Measurements from ENCODE around the gene CDH23. TPM values are rescaled to one million over a fixed set of nuclear protein-coding genes. Genes with fewer than 3 reads are reported as not detected.
A peak's percentile ranks its signal among the peaks of the same experiment; 100 is the strongest.

Gene CDH23
- total and polyA plus RNA-seq, 12 donors: 1.7 to 20.2 (median 7.8) TPM

DNA sequence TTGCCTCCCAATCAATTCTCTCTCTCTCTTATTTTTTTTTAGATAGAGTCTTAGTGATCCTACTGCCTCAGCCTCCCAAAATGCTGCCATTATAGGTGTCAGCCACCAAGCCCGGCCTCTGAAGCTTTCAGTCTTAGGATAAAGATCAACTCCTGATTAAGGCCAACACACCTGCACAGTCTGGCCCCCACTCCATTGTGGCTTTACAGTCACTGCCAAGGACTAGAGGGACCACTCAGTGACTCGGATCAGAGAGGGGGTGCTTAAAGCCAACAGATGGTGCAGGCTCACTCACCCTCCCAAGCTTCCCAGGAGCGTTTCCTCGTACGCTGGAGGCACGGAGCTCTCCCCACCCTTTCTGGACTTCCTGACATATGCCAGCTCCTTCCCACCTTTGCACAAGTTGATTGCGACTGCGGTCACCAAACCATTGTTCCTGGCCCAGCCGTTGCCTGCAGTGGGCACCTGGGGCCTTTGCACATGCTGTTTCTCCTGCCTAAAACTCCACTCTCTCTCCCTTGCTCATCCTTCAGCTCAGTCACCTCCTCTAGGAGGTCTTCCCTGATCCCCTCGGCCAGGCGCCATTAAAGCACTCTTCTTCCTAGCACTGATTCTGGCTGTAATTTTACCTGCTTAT, 1.7 kb upstream of the CDH23 start:
- DNase-seq: peak in 1 of 7 donors; percentile 34
- peaks cover 9 to 13% of the 10 kb centered on the region in 2 donors for H3K4me1 ChIP-seq (replicated peaks in 1 of 2)
- H3K4me3 ChIP-seq: no peak overlapping the region
- H3K36me3 ChIP-seq (replicated peaks in 1 of 2): no peaks in the 10 kb centered on the region
- no peak overlapping the region for H3K27ac ChIP-seq
- no peak for TF ChIP-seq POLR2A (IDR thresholded peaks at IDR 0.05)
- H3K9me3 ChIP-seq (replicated peaks in 1 of 3): no peaks in the 10 kb centered on the region
- intact Hi-C loops (cut with DNase I): loop anchor here (5.0 to 10.0 kb wide), 3 partner anchors 177 to 420 kb away; no protein-coding TSS in a partner anchor
- H3K27me3 ChIP-seq: peaks cover 25% of the 10 kb centered on the region
- 91 to 95% (median 93%) methylated on average over 11 of the region's 11 CpGs for WGBS, 4 donors

DNA sequence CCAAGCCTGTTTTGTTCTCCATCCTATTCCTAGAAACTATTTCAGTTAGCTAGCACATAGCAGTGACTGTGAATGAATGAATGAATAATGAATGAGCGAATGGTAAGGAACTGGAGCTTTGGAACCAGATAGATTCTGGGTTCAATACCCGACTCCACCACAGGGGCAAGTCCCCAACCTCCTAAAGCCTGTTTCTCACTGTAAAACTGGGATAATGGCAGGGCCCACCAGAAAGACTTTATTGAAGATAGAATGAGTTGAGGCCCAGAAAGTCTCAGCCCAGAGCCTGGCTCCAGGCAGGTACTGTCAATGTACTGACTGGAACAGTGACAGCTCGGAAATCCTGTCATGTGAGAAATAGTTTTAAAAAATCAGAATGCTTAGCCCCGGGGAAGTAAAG, 1.1 kb upstream of the CDH23 start:
- WGBS, 4 donors: 86 to 96% (median 92%) methylated on average over 4 of the region's 4 CpGs
- Histone ChIP-seq H3K27ac (no peak overlapping the region), H3K4me1 (replicated peaks in 1 of 2) (peaks cover 9 to 13% of the 10 kb centered on the region in 2 donors)

DNA sequence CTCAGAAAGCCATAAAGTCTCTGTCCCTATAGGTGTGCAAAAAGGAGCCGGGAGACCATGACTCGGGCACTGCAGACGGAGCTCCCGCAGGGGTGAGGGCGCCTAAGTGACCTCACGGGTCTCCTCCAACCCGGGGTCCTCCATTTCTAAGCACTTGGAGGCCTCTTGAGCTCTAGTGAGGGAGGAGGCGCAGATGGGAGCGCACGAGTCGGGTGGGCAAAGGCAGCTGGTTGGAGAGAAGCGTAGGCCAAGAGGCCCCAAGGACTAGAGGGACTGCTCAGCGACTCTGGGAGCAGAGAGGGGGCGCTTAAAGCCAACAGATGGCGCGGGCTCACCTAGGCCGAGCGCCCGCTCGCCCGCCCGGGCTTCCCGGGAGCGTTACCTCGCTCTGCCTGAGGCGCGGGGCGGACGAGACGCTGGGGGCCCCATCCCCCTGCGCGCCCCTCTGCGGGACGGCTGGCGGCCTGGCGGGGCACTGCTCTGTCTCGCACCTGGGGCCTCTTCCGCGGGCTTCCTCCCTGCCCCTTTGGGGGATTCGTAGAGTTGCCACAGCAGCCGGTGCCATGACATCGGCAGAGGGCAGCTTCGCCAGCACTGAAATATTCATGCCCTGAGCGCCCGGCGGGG, 523 bp upstream of the CDH23 start:
- WGBS, 4 donors: 21 to 70% (median 45%) methylated on average over 12 to 46 of the region's 46 CpGs
- Histone ChIP-seq H3K4me1 (replicated peaks in 1 of 2) (peaks cover 9 to 13% of the 10 kb centered on the region in 2 donors), H3K9me3 (replicated peaks in 1 of 3) (no peaks in the 10 kb centered on the region), H3K27ac (peak overlapping the region in 1 of 5 donors; percentile 45), H3K36me3 (replicated peaks in 1 of 2) (no peaks in the 10 kb centered on the region), H3K27me3 (peaks cover 25% of the 10 kb centered on the region), H3K4me3 (peak overlapping the region in 1 of 4 donors; percentile 65)
- peak in 4 of 7 donors; percentile 26 to 66 (median 38) for DNase-seq
- TF ChIP-seq POLR2A (IDR thresholded peaks at IDR 0.05): no peak
- TF ChIP-seq, protein P1, sequence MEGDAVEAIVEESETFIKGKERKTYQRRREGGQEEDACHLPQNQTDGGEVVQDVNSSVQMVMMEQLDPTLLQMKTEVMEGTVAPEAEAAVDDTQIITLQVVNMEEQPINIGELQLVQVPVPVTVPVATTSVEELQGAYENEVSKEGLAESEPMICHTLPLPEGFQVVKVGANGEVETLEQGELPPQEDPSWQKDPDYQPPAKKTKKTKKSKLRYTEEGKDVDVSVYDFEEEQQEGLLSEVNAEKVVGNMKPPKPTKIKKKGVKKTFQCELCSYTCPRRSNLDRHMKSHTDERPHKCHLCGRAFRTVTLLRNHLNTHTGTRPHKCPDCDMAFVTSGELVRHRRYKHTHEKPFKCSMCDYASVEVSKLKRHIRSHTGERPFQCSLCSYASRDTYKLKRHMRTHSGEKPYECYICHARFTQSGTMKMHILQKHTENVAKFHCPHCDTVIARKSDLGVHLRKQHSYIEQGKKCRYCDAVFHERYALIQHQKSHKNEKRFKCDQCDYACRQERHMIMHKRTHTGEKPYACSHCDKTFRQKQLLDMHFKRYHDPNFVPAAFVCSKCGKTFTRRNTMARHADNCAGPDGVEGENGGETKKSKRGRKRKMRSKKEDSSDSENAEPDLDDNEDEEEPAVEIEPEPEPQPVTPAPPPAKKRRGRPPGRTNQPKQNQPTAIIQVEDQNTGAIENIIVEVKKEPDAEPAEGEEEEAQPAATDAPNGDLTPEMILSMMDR (IDR thresholded peaks at IDR 0.05): peak in 5 of 6 experiments; percentile 23 to 45 (median 37)
- intact Hi-C loops (cut with DNase I): loop anchor here in 1 of 2 donors (5.0 to 10.0 kb wide), 2 partner anchors 176 to 419 kb away; no protein-coding TSS in a partner anchor

More for the DNA sequence above, 1.1 kb upstream of the CDH23 start:
- peaks cover 25% of the 10 kb centered on the region for H3K27me3 ChIP-seq
- H3K4me3 ChIP-seq: no peak overlapping the region
- peak in 1 of 7 donors; percentile 23 for DNase-seq
- H3K9me3 ChIP-seq (replicated peaks in 1 of 3): no peaks in the 10 kb centered on the region
- no peak for TF ChIP-seq POLR2A (IDR thresholded peaks at IDR 0.05)
- TF ChIP-seq, protein P1 (IDR thresholded peaks at IDR 0.05): no peak
- intact Hi-C loops (cut with DNase I): loop anchor here in 1 of 2 donors (5.0 to 10.0 kb wide), 2 partner anchors 177 to 419 kb away; no protein-coding TSS in a partner anchor
- no peaks in the 10 kb centered on the region for H3K36me3 ChIP-seq (replicated peaks in 1 of 2)

DNA sequence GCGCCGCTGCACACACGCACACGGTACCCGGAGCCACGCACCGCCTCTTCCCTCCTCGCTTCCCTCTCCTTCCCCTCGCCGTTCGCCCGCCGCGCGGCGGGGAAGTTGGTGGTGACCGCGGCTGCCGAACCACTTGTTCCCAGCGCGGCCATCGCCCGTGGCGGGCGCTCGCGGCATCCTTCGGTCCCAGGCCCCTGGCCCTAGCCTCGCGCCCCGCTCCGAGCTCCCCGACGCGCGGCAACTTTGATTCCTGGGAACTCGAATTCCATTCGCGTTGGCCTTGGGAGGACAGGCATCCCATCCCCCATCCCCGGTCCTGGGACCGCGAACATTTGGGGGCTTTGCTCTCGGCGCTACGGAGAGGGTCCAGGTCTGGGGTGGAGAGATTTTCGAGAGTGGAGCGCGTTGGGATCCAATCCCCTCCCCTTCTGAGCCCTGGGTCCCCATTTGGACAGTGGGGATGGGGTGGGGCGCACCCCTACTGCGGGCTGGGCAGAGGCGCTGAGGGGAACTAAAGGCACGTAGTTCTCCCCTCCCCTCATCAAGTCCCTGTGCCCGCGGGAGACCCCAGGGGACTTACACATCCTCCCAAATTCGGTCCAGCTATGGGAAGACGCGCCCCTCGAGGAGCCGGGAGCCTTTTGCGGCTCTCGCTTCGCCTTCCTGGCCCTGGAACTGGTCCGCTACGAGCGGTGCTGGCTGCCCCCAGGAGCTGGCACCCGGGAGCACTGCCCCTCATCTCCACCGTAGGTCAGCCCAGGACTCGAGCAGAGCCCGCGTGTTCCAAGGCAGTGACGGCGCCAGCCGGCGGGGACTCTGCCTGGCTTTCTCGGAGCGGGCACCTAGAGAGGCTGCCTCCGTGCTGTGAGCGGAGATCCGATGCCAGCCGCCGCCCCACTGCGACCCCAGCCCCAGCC, 834 bp downstream of the CDH23 start:
- TF ChIP-seq, protein P1 (IDR thresholded peaks at IDR 0.05): no peak
- no peak for TF ChIP-seq POLR2A (IDR thresholded peaks at IDR 0.05)
- intact Hi-C loops (cut with DNase I): loop anchor here in 1 of 2 donors (5.0 to 10.0 kb wide), 2 partner anchors 175 to 417 kb away; no protein-coding TSS in a partner anchor
- peak in 1 of 7 donors; percentile 42 for DNase-seq
- Histone ChIP-seq H3K27ac (peak overlapping the region in 1 of 5 donors; percentile 45), H3K36me3 (replicated peaks in 1 of 2) (no peaks in the 10 kb centered on the region), H3K27me3 (peaks cover 25% of the 10 kb centered on the region), H3K9me3 (replicated peaks in 1 of 3) (no peaks in the 10 kb centered on the region), H3K4me3 (peak overlapping the region in 1 of 4 donors; percentile 65), H3K4me1 (replicated peaks in 1 of 2) (peaks cover 9 to 13% of the 10 kb centered on the region in 2 donors)
- WGBS, 4 donors: 2 to 4% (median 4%) methylated on average over 17 to 82 of the region's 82 CpGs

All from adrenal gland (tissue), 12 donors.